Activated CD8-positive, alpha-beta T cell treated with anti-CD3 and anti-CD28 coated beads for 36 hours (primary cell): ENCODE results near the gene ARL10. TPM values are rescaled to one million over a fixed set of nuclear protein-coding genes. Genes with fewer than 3 reads are reported as not detected.
A peak's percentile ranks its signal among the peaks of the same experiment; 100 is the strongest.
"Not testable (repeated sequence)": the region's sequence is repeated elsewhere in the genome, so short reads cannot be mapped to it uniquely, and the experiment has no call there.

Experiments used
- ATAC-seq: fragments of 200-7000 bp; cut with Tn5 transposase; one replicate; pipeline ENCODE4 v1.10.0; 2021; ENCODE audit warnings: mild to moderate bottlenecking, moderate library complexity
- CTCF ChIA-PET: fragments of 350-600 bp; sonication (Branson Sonifier 250); formaldehyde crosslinking; loops from one replicate; lab custom pipeline; 2021; ENCODE audit warnings: antibody characterized with exemption; lab: Charles Lee
- POLR2A ChIA-PET: fragments of 350-600 bp; sonication (Branson Sonifier 250); formaldehyde crosslinking; loops from one replicate; lab custom pipeline; 2021; ENCODE audit warnings: antibody characterized with exemption; lab: Charles Lee
- DNase-seq: peaks from one replicate; pipeline ENCODE4 v3.0.0-alpha.2; 2020
- H3K27ac Mint-ChIP-seq: one replicate; pipeline ENCODE4 v1.8.0; 2021; ENCODE audit warnings: mild to moderate bottlenecking, mixed read lengths
- H3K27me3 Mint-ChIP-seq: one replicate; pipeline ENCODE4 v1.8.0; 2021; ENCODE audit warnings: mixed read lengths
- H3K36me3 Mint-ChIP-seq: one replicate; pipeline ENCODE4 v1.8.0; 2021; ENCODE audit warnings: low read depth, mixed read lengths
- H3K4me1 Mint-ChIP-seq: one replicate; pipeline ENCODE4 v1.8.0; 2021; ENCODE audit warnings: low read depth, mixed read lengths
- H3K4me3 Mint-ChIP-seq: one replicate; pipeline ENCODE4 v1.8.0; 2021; ENCODE audit warnings: mild to moderate bottlenecking, moderate library complexity, mixed read lengths
- H3K9me3 Mint-ChIP-seq: one replicate; pipeline ENCODE4 v1.8.0; 2021; ENCODE audit warnings: mixed read lengths
- intact Hi-C: fragments of 100-400 bp; cut with micrococcal nuclease; formaldehyde crosslinking; loops from one replicate; pipeline ENCODE4 v1.10.0; 2022
- total RNA-seq, 2 experiments: library from RNA; stranded (reverse); gene quantifications; one replicate each; pipeline ENCODE4 v1.2.3, GENCODE V29; 2021
- TF ChIP-seq, protein P1 (sequence below): fragments of 200-600 bp; IDR thresholded peaks from one replicate; pipeline ENCODE4 v1.8.0; 2022; ENCODE audit warnings: antibody characterized with exemption, mild to moderate bottlenecking

Gene ARL10
- total RNA-seq, 2 experiments from 2014 or later: 15.6 to 17.0 TPM

DNA sequence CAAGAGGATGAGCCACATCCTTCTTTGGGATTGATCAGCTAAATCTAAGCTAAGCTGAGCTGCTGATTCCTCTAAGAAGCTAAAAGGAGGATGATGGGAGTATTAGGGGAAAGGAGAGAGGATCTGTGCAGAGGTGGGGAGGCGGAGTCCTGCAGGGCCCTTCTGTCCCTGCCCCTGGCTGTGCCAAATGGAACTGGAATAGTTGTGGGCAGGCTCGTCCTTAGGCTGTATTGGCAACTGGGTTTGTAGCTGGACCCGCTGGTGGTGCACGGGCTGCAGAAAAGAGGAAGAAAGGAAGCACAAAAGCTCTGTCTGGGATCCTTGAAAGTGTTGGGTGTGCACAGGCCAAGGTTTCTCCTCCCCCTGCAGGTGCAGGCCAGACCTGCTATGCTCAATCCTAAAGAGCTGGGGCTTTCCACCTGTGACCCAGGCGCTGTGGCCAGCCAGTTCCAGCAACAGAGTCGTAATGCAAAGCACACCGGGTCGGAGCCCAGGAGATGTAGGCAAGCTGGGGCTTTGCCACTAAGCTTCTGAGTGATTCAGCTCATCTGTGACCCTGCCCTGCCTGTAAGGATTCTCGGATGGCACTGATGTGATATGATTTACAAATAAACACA lies 41.3 kb downstream of the ARL10 start:
- ChIA-PET CTCF (interaction anchor here (1.6 kb wide), 1 partner anchor 10 kb away, joined by 8 read pairs; the partner anchor contains the start of gene CLTB), POLR2A (interaction anchor here (1.2 to 2.0 kb wide), 2 partner anchors 9 kb away, joined by 4 to 6 read pairs; no protein-coding TSS in a partner anchor)
- H3K4me3 Mint-ChIP-seq: no peak overlapping the region
- DNase-seq (no peak), ATAC-seq (no peak)
- H3K4me1 Mint-ChIP-seq: peaks cover 5% of the 10 kb centered on the region
- TF ChIP-seq, protein P1, sequence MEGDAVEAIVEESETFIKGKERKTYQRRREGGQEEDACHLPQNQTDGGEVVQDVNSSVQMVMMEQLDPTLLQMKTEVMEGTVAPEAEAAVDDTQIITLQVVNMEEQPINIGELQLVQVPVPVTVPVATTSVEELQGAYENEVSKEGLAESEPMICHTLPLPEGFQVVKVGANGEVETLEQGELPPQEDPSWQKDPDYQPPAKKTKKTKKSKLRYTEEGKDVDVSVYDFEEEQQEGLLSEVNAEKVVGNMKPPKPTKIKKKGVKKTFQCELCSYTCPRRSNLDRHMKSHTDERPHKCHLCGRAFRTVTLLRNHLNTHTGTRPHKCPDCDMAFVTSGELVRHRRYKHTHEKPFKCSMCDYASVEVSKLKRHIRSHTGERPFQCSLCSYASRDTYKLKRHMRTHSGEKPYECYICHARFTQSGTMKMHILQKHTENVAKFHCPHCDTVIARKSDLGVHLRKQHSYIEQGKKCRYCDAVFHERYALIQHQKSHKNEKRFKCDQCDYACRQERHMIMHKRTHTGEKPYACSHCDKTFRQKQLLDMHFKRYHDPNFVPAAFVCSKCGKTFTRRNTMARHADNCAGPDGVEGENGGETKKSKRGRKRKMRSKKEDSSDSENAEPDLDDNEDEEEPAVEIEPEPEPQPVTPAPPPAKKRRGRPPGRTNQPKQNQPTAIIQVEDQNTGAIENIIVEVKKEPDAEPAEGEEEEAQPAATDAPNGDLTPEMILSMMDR: no peak
- peaks cover 7% of the 10 kb centered on the region for H3K36me3 Mint-ChIP-seq
- intact Hi-C loops: no loop called here
- H3K27me3 Mint-ChIP-seq: no peaks in the 10 kb centered on the region
- no peaks in the 10 kb centered on the region for H3K9me3 Mint-ChIP-seq
- H3K27ac Mint-ChIP-seq: no peak overlapping the region

DNA sequence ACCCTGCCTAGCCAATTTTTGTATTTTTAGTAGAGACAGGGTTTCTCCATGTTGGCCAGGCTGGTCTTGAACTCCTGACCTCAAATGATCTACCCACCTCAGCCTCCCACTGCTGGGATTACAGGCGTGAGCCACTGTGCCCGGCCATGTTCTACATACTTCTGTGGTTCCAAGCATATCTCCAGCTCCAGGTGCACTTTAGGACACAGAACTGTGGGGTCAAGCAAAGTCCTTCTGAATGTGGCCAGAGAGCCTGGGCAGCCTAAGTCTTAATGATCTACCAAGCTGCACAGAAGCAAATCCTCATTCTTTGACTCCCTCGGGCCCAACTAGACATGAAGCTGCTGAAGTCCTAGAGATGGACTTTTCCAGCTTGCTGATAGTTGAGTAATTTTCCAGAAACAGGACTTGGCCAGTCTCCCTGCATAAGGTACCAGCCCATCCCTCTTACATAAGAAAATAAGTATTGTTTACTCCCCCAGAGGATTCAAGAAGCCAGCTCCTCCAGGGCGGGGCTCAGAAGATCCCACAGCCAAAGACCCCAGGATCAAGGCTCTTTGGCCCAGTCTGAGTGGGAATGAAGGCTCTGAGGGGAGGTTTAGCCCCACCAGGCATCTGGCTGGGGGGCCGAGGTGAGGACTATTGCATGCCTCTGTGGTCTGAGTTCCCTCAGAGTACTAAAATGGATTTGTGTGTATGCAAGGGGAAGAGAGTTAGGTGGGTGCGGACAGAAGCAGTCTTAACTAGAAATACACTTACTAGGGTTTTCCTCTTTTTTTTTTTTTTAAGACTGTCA lies 42.4 kb downstream of the ARL10 start:
- ChIA-PET CTCF (interaction anchor here (1.0 to 1.6 kb wide), 2 partner anchors 9 to 40 kb away, joined by 3 to 8 read pairs; partner anchors contain the start of gene CLTB), POLR2A (interaction anchor here (2.0 kb wide), 1 partner anchor 8 kb away, joined by 6 read pairs; no protein-coding TSS in a partner anchor)
- Mint-ChIP-seq H3K36me3 (peaks cover 7% of the 10 kb centered on the region), H3K27ac (no peak overlapping the region), H3K9me3 (no peaks in the 10 kb centered on the region), H3K4me3 (no peak overlapping the region), H3K27me3 (no peaks in the 10 kb centered on the region), H3K4me1 (peaks cover 11% of the 10 kb centered on the region)
- intact Hi-C loops: no loop called here
- ATAC-seq: no peak
- DNase-seq: no peak
- TF ChIP-seq, protein P1: no peak

DNA sequence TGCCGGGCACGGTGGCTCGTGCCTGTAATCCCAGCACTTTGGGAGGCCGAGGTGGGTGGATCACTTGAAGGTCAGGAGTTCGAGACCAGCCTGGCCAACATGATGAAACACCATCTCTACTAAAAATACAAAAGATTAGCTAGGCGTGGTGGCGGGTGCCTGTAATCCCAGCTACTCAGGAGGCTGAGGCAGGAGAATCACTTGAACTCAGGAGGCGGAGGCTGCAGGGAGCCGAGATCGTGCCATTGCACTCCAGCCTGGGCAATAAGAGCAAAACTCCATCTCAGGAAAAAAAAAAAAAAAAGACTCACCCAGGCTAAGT lies 42.9 kb downstream of the ARL10 start:
- H3K9me3 Mint-ChIP-seq, H3K36me3 Mint-ChIP-seq, ATAC-seq, H3K27ac Mint-ChIP-seq, POLR2A ChIA-PET, intact Hi-C loops, H3K27me3 Mint-ChIP-seq, DNase-seq, H3K4me3 Mint-ChIP-seq: not testable (repeated sequence)
- peaks cover 13% of the 10 kb centered on the region for H3K4me1 Mint-ChIP-seq
- CTCF ChIA-PET: interaction anchor here (1.0 to 1.6 kb wide), 2 partner anchors 9 to 39 kb away, joined by 3 to 8 read pairs; partner anchors contain the start of gene CLTB

DNA sequence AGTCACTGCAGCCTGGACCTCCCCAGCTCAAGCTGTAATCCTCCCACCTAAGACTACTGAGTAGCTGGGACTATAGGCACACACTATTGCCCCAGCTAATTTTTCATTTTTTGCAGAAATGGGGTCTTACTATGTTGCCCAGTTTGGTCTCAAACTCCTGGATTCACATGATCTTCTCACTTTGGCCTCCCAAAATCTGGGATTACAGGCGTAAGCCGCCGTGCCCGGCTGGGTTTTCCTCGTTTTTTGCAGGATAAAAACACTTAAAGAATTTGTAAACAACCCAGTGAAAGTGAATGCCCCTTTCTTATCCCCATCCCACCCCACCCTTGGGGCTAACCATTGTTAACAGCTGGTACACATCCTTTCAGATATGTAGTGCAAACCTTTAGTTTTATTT lies 43.3 kb downstream of the ARL10 start:
- intact Hi-C loops: no loop called here
- ATAC-seq (no peak), DNase-seq (no peak)
- H3K4me1 Mint-ChIP-seq: peaks cover 14% of the 10 kb centered on the region
- ChIA-PET CTCF (no interaction called here), POLR2A (no interaction called here)
- no peak overlapping the region for H3K4me3 Mint-ChIP-seq
- TF ChIP-seq, protein P1: no peak
- H3K27me3 Mint-ChIP-seq: no peaks in the 10 kb centered on the region
- H3K27ac Mint-ChIP-seq: no peak overlapping the region
- H3K36me3 Mint-ChIP-seq: peaks cover 7% of the 10 kb centered on the region
- no peaks in the 10 kb centered on the region for H3K9me3 Mint-ChIP-seq

DNA sequence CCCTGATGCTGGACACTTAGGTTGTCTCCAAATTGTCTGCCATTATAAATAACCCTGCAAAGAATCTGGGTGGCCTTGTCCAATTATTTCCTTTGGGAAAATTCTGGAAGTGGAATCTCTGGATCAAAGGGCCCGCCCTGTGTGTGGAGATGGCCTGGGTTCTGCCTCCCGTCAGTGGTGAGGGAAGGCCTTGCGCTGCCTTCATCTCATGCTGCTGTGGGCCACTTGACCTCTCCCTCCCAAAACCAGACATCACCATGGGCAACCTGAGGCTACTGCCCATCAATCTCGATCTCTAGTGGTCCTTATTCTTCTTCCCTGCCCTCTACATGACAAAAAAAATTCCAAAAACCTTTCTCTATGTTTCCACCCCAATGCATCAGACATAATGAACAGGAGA lies 44.5 kb downstream of the ARL10 start:
- TF ChIP-seq, protein P1: no peak
- DNase-seq (no peak), ATAC-seq (no peak)
- ChIA-PET POLR2A (no interaction called here), CTCF (no interaction called here)
- Mint-ChIP-seq H3K36me3 (peaks cover 7% of the 10 kb centered on the region), H3K4me1 (peaks cover 26% of the 10 kb centered on the region), H3K9me3 (no peaks in the 10 kb centered on the region), H3K27ac (peak overlapping the region; percentile 2), H3K27me3 (no peaks in the 10 kb centered on the region), H3K4me3 (no peak overlapping the region)
- intact Hi-C loops: no loop called here
